Gastrocnemius medialis (tissue), 4 donors: ENCODE measurements around the gene ZNF133. TPM values are rescaled to one million over a fixed set of nuclear protein-coding genes. Genes with fewer than 3 reads are reported as not detected.

Experiments used
- ATAC-seq, 2 donors: fragments of 150-250 bp; one replicate each; pipeline ENCODE4 v1.9.1; 2016
- DNase-seq, 2 donors: peaks; one replicate each; pipeline ENCODE4 v3.0.0-alpha.2; 2019
- H3K27ac ChIP-seq, 4 donors: fragments of 200-600 bp; sonication (generic); 1 replicate in 1 of 4; 2 replicates in 3 of 4; pipeline ENCODE4 v1.5.1; 2016 to 2018; ENCODE audit warnings: mild to moderate bottlenecking in 2 of 4, moderate library complexity in 1 of 4
- H3K27me3 ChIP-seq, 3 donors: fragments of 200-600 bp; sonication (generic) in 2 of 3; 1 replicate in 1 of 3; 2 replicates in 2 of 3; pipeline versions ENCODE4 v1.5.1 to v1.6.0; 2016 to 2019; ENCODE audit warnings: mild to moderate bottlenecking in 1 of 3, moderate library complexity in 1 of 3
- H3K36me3 ChIP-seq, 2 donors: fragments of 200-600 bp; sonication (generic) in 1 of 2; one replicate each; pipeline ENCODE4 v1.5.1; 2017 to 2018
- H3K4me1 ChIP-seq, 2 donors: fragments of 200-600 bp; sonication (generic) in 1 of 2; one replicate each; pipeline ENCODE4 v1.5.1; 2016 to 2017; ENCODE audit warnings: mild to moderate bottlenecking in 2 of 2
- H3K4me3 ChIP-seq, 4 donors: fragments of 200-600 bp; sonication (generic) in 3 of 4; 1 replicate in 1 of 4; 2 replicates in 3 of 4; pipeline ENCODE4 v1.5.1; 2016 to 2019; ENCODE audit warnings: mild to moderate bottlenecking in 2 of 4
- H3K9me3 ChIP-seq, 3 donors: fragments of 200-600 bp; sonication (generic) in 2 of 3; 1 replicate in 1 of 3; 2 replicates in 2 of 3; pipeline ENCODE4 v1.5.1; 2016 to 2019
- POLR2A ChIP-seq, 2 donors: fragments of 450-650 bp; IDR thresholded peaks; one replicate each; pipeline ENCODE4 v1.6.1; 2017; ENCODE audit warnings: antibody characterized with exemption in 2 of 2, mild to moderate bottlenecking in 2 of 2, moderate library complexity in 2 of 2
- in situ Hi-C, 4 donors: fragments of 200-750 bp; cut with MboI; loops; one replicate each; pipeline versions ENCODE4 v1.15.0 to v1.8.0; 2017; ENCODE audit warnings: low sequenced_read_pairs in 4 of 4
- intact Hi-C: fragments of 100-400 bp; cut with DNase I; formaldehyde crosslinking; loops from one replicate; pipeline ENCODE4 v1.15.1; 2023; ENCODE audit warnings: low total_unique reads
- total RNA-seq, 4 donors: library from RNA; depleted of rRNA; stranded (reverse); fragments of >200 nt; gene quantifications; one replicate each; pipeline versions ENCODE4 v1.1.0 to v1.2.3, GENCODE V29; 2016
- TF ChIP-seq, protein P1 (sequence below), 5 experiments: fragments of 450-650 bp in 3 of 5; fragments of 200-600 bp in 2 of 5; sonication (generic) in 2 of 5; IDR thresholded peaks in 4 of 5; conservative IDR thresholded peaks in 1 of 5; 1 replicate in 4 of 5; 2 replicates in 1 of 5; pipeline ENCODE4 v1.5.1; 2016 to 2019; ENCODE audit warnings: antibody characterized with exemption in 5 of 5, mild to moderate bottlenecking in 3 of 5, moderate library complexity in 3 of 5

ZNF133 gene
- total RNA-seq, 4 donors from 2014 or later, result 6.9 to 15.8 (median 11.0) TPM

DNA sequence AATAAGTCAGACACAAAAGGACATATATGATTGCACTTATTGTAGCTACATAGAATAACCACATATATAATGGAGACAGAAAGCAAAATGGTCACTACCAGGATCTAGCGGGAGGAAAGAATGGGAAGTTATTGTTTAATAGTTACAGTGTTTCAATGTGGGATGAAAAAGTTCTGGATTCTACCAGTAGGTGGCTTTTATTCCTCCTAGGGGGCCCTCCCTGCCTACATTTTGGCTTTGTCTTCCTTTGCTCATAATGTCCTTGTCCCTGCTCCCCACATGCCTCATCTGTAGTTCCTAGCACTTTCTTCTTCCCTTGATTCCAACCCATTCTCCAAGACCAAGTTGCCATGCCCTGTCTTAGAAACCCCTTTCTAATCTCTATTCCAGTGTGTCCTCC lies 16.3 kb downstream of the ZNF133 start:
- no peak for DNase-seq
- TF ChIP-seq POLR2A (IDR thresholded peaks at IDR 0.05), result no peak
- TF ChIP-seq, protein P1, sequence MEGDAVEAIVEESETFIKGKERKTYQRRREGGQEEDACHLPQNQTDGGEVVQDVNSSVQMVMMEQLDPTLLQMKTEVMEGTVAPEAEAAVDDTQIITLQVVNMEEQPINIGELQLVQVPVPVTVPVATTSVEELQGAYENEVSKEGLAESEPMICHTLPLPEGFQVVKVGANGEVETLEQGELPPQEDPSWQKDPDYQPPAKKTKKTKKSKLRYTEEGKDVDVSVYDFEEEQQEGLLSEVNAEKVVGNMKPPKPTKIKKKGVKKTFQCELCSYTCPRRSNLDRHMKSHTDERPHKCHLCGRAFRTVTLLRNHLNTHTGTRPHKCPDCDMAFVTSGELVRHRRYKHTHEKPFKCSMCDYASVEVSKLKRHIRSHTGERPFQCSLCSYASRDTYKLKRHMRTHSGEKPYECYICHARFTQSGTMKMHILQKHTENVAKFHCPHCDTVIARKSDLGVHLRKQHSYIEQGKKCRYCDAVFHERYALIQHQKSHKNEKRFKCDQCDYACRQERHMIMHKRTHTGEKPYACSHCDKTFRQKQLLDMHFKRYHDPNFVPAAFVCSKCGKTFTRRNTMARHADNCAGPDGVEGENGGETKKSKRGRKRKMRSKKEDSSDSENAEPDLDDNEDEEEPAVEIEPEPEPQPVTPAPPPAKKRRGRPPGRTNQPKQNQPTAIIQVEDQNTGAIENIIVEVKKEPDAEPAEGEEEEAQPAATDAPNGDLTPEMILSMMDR (IDR thresholded peaks at IDR 0.05 in 4 of 5, conservative IDR thresholded peaks at IDR 0.05 in 1 of 5), result no peak
- H3K27me3 ChIP-seq, result no peaks in the 10 kb centered on the region
- H3K9me3 ChIP-seq, result no peaks in the 10 kb centered on the region
- H3K4me3 ChIP-seq, result no peak overlapping the region
- no peaks in the 10 kb centered on the region for H3K4me1 ChIP-seq
- no peak for ATAC-seq
- in situ Hi-C loops, result loop anchor here in 1 of 4 donors (10.0 kb wide), 1 partner anchor 60 kb away; no protein-coding TSS in a partner anchor
- H3K36me3 ChIP-seq, result peaks cover 0 to 20% of the 10 kb centered on the region in 2 donors
- no peak overlapping the region for H3K27ac ChIP-seq
- intact Hi-C loops, result no loop called here

DNA sequence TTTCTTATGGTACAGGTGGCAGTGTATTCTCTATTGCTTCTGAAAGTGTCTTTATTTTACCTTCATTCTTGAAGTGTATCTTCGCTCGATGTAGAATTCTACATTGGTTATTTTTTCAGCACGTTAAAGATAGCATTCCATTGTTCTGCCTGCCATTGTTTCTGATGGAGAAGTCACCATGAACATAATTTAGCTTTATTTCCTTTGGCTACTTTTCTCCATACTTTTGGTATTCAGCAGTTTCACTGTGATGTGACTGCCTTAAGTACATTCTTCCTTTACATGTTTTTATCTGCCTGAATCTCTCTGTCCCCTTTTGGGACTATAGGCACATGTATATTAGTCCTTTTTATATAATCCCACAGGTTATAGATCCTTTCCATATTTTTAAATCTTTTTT lies 19.0 kb downstream of the ZNF133 start:
- Histone ChIP-seq H3K9me3 (no peaks in the 10 kb centered on the region), H3K4me1 (peaks cover 3 to 6% of the 10 kb centered on the region in 2 donors), H3K27me3 (no peaks in the 10 kb centered on the region), H3K27ac (no peak overlapping the region), H3K36me3 (peaks cover 0 to 20% of the 10 kb centered on the region in 2 donors), H3K4me3 (no peak overlapping the region)
- intact Hi-C loops (no loop called here), in situ Hi-C loops (loop anchor here in 1 of 4 donors (10.0 kb wide), 1 partner anchor 58 kb away; no protein-coding TSS in a partner anchor)
- TF ChIP-seq, protein P1 (IDR thresholded peaks at IDR 0.05 in 4 of 5, conservative IDR thresholded peaks at IDR 0.05 in 1 of 5), result no peak
- no peak for TF ChIP-seq POLR2A (IDR thresholded peaks at IDR 0.05)
- ATAC-seq (no peak), DNase-seq (no peak)

DNA sequence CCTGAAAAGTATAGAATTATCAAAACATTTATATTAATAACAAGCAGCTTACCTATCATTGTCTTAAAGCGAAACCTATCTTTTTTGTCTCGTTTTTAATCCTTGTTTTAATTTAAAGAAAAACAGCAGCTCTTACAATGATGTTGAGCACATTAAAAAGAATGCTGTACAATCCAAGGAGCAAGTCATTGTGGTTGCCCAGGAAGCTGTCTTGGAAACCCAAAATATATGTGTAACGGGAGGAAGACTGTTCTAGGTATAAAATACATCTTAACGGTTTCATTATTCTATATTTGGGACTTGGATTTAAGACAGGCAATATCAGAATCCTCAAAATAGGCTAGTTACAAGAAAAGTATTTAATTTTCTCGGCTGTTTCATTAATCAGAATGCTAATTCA lies 21.7 kb downstream of the ZNF133 start:
- Histone ChIP-seq H3K27ac (no peak overlapping the region), H3K36me3 (peaks cover 0 to 20% of the 10 kb centered on the region in 2 donors), H3K9me3 (no peaks in the 10 kb centered on the region), H3K27me3 (no peaks in the 10 kb centered on the region), H3K4me3 (no peak overlapping the region), H3K4me1 (peaks cover 9 to 24% of the 10 kb centered on the region in 2 donors)
- ATAC-seq (no peak), DNase-seq (no peak)
- intact Hi-C loops (no loop called here), in situ Hi-C loops (no loop called here)
- no peak for TF ChIP-seq POLR2A (IDR thresholded peaks at IDR 0.05)
- TF ChIP-seq, protein P1 (IDR thresholded peaks at IDR 0.05 in 4 of 5, conservative IDR thresholded peaks at IDR 0.05 in 1 of 5), result no peak

DNA sequence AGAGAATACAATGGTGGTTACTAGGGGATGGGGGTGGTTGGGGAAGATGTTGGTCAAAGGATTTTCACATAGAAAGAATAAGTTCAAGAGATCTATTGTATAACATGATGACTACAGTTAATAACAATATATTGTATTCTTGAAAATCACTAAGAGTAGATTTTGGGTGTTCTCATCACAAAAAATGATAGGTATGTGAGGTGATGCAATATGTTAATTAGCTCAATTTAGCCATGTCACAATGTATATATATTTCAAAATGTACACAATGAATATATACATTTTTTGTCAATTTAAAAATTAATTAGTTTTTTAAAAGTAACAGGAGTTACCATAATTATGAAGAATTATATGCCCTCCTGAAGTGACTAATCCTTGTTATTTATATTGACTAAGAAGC lies 22.3 kb downstream of the ZNF133 start:
- Histone ChIP-seq H3K27ac (no peak overlapping the region), H3K36me3 (peaks cover 0 to 25% of the 10 kb centered on the region in 2 donors), H3K4me1 (peaks cover 9 to 24% of the 10 kb centered on the region in 2 donors), H3K9me3 (no peaks in the 10 kb centered on the region), H3K27me3 (no peaks in the 10 kb centered on the region), H3K4me3 (no peak overlapping the region)
- ATAC-seq, result no peak
- in situ Hi-C loops, result no loop called here
- DNase-seq, result no peak
- intact Hi-C loops, result no loop called here
- TF ChIP-seq, protein P1 (IDR thresholded peaks at IDR 0.05 in 4 of 5, conservative IDR thresholded peaks at IDR 0.05 in 1 of 5), result no peak
- no peak for TF ChIP-seq POLR2A (IDR thresholded peaks at IDR 0.05)

DNA sequence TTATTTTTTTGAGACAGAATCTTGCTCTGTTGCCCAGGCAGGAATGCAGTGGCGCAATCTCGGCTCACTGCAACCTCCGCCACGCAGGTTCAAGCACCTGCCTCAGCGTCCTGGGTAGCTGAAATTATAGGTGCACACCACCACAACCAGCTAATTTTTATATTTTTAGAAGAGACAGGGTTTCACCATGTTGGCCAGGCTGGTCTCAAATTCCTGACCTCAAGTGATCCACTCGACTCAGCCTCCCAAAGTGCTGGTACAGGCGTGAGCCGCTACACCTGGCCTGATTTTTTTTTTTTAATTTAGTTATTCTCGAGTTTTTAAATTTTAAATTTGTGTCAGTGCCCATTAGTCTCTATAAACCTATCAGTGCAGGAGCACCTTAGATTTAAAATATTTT lies 24.4 kb downstream of the ZNF133 start:
- intact Hi-C loops, result no loop called here
- no peak for TF ChIP-seq POLR2A (IDR thresholded peaks at IDR 0.05)
- TF ChIP-seq, protein P1 (IDR thresholded peaks at IDR 0.05 in 4 of 5, conservative IDR thresholded peaks at IDR 0.05 in 1 of 5), result no peak
- no peaks in the 10 kb centered on the region for H3K9me3 ChIP-seq
- H3K27ac ChIP-seq, result peak overlapping the region; percentile 4 to 67 (median 66)
- H3K4me1 ChIP-seq, result peaks cover 9 to 24% of the 10 kb centered on the region in 2 donors
- ATAC-seq, result peak in 1 of 2 donors; percentile 49
- H3K4me3 ChIP-seq, result no peak overlapping the region
- H3K36me3 ChIP-seq, result peaks cover 0 to 28% of the 10 kb centered on the region in 2 donors
- in situ Hi-C loops, result no loop called here
- no peak for DNase-seq
- H3K27me3 ChIP-seq, result no peaks in the 10 kb centered on the region
